CD8-positive, alpha-beta memory T cell (primary cell): ENCODE data around the gene HPN. TPM values are rescaled to one million over a fixed set of nuclear protein-coding genes. Genes with fewer than 3 reads are reported as not detected.

Experiments
- CTCF ChIA-PET: fragments of 350-600 bp; sonication (Branson Sonifier 250); formaldehyde crosslinking; loops from one replicate; lab custom pipeline; 2021; ENCODE audit warnings: antibody characterized with exemption; lab: Charles Lee
- POLR2A ChIA-PET: fragments of 350-600 bp; sonication (Branson Sonifier 250); formaldehyde crosslinking; loops from one replicate; lab custom pipeline; 2021; ENCODE audit warnings: antibody characterized with exemption; lab: Charles Lee
- DNase-seq, 5 donors: peaks; one replicate each; pipeline versions ENCODE4 v3.0.0 to v3.0.0-alpha.2; 2020 to 2022; ENCODE audit warnings: mixed read lengths in 1 of 5
- H3K27ac ChIP-seq: one replicate; pipeline ENCODE4 v1.7.0; 2013; ENCODE audit warnings: low read depth, mild to moderate bottlenecking, low read length, moderate library complexity
- H3K27me3 ChIP-seq: 2 replicates; pipeline ENCODE4 v1.7.0; 2013; ENCODE audit warnings: low read length, mild to moderate bottlenecking; ENCODE audit not compliant: insufficient read depth, poor library complexity, severe bottlenecking
- H3K36me3 ChIP-seq: 2 replicates; pipeline ENCODE4 v1.7.0; 2013; ENCODE audit warnings: mild to moderate bottlenecking, low read length, moderate library complexity; ENCODE audit not compliant: insufficient read depth
- H3K4me1 ChIP-seq: 2 replicates; pipeline ENCODE4 v1.7.0; 2013; ENCODE audit warnings: mild to moderate bottlenecking, low read length, moderate library complexity; ENCODE audit not compliant: insufficient read depth
- H3K4me3 ChIP-seq: 2 replicates; pipeline ENCODE4 v1.7.0; 2013; ENCODE audit warnings: mild to moderate bottlenecking, low read length
- H3K9me3 ChIP-seq: 2 replicates; pipeline ENCODE4 v1.7.0; 2013; ENCODE audit warnings: mild to moderate bottlenecking, low read length
- H3K27ac Mint-ChIP-seq, 8 donors: one replicate each; pipeline ENCODE4 v1.8.0; 2020 to 2021; ENCODE audit warnings: mixed read lengths in 8 of 8, mild to moderate bottlenecking in 6 of 8, inconsistent platforms in 3 of 8, moderate library complexity in 3 of 8
- H3K27me3 Mint-ChIP-seq, 2 donors: one replicate each; pipeline ENCODE4 v1.8.0; 2020 to 2021; ENCODE audit warnings: mixed read lengths in 2 of 2, mild to moderate bottlenecking in 1 of 2, moderate library complexity in 1 of 2
- H3K36me3 Mint-ChIP-seq, 3 donors: one replicate each; pipeline ENCODE4 v1.8.0; 2020 to 2021; ENCODE audit warnings: mixed read lengths in 3 of 3, inconsistent platforms in 1 of 3, mild to moderate bottlenecking in 1 of 3
- H3K4me1 Mint-ChIP-seq, 3 donors: one replicate each; pipeline ENCODE4 v1.8.0; 2020 to 2021; ENCODE audit warnings: mixed read lengths in 3 of 3, inconsistent platforms in 1 of 3, mild to moderate bottlenecking in 1 of 3
- H3K4me3 Mint-ChIP-seq, 7 donors: one replicate each; pipeline ENCODE4 v1.8.0; 2020 to 2021; ENCODE audit warnings: mixed read lengths in 7 of 7, mild to moderate bottlenecking in 6 of 7, moderate library complexity in 4 of 7, inconsistent platforms in 2 of 7
- H3K9me3 Mint-ChIP-seq, 5 donors: one replicate each; pipeline ENCODE4 v1.8.0; 2020 to 2022; ENCODE audit warnings: mixed read lengths in 5 of 5, mild to moderate bottlenecking in 3 of 5, moderate library complexity in 2 of 5, inconsistent platforms in 1 of 5
- polyA plus RNA-seq: library from polyadenylated mRNA; unstranded; fragments of 300-500 nt; fragmentation: Illumina TruSeq; gene quantifications from one replicate; pipeline ENCODE4 v1.2.3, GENCODE V29; 2021
- total RNA-seq, 2 experiments: library from RNA; stranded (reverse); gene quantifications; one replicate each; pipeline ENCODE4 v1.2.3, GENCODE V29; 2021

HPN gene
- total and polyA plus RNA-seq, 3 experiments from 2014 or later: 0.53 TPM; not detected in 2

DNA sequence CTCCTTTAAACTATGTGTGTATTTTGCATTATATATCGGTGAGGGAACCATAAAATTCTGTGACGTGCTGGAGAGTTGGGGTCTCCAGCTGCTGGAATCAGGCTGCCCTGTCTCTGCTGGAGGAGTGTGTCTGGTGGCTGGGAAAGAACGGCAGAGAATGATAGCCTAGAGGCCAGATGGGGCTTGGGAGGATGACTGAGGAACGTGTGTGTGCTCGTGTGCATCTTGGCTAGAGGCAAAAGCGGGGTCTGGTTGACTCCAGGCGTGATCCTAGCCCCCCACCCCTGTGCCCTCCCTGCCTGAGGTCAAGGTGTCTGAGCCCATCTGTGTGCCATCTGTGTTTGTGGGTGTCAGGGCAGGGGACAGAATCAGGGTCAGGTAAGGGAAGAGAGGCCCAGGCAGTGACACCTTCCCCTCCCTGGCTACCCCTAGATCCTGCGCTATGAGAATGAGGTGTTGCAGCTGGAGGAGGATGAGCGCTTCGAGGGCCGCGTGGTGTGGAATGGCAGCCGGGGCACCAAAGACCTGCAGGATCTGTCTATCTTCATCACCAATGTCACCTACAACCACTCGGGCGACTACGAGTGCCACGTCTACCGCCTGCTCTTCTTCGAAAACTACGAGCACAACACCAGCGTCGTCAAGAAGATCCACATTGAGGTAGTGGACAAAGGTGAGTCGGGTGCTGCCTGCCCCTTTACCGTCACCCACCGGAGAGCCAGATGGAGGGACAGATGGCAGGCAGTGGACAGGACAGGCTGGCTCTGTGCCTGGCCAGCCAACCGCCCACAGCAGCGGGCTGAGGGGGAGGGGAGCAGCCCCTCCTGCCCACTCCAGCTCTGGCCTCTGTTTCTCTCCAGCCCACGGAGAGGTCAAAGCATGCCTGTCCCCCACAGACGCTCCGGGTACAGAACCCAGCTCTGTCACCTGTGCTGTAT, 8.2 kb upstream of the HPN start:
- ChIA-PET POLR2A (no interaction called here), CTCF (interaction anchor here (0.7 to 1.3 kb wide), 2 partner anchors 11 kb away, joined by 3 to 4 read pairs; no protein-coding TSS in a partner anchor)
- Mint-ChIP-seq H3K9me3 (no peaks in the 10 kb centered on the region), H3K27ac (peak overlapping the region in 1 of 8 donors; percentile 18), H3K36me3 (no peaks in the 10 kb centered on the region), H3K4me1 (peaks cover 8 to 16% (median 10%) of the 10 kb centered on the region in 3 donors), H3K27me3 (peaks cover 8 to 9% of the 10 kb centered on the region in 2 donors), H3K4me3 (peak overlapping the region in 2 of 7 donors; percentile 58 to 83)
- no peaks in the 10 kb centered on the region for H3K9me3 ChIP-seq
- peaks cover 3% of the 10 kb centered on the region for H3K27me3 ChIP-seq
- no peak for DNase-seq
- H3K36me3 ChIP-seq: no peaks in the 10 kb centered on the region
- no peak overlapping the region for H3K4me3 ChIP-seq
- peaks cover 6% of the 10 kb centered on the region for H3K4me1 ChIP-seq
- no peak overlapping the region for H3K27ac ChIP-seq

DNA sequence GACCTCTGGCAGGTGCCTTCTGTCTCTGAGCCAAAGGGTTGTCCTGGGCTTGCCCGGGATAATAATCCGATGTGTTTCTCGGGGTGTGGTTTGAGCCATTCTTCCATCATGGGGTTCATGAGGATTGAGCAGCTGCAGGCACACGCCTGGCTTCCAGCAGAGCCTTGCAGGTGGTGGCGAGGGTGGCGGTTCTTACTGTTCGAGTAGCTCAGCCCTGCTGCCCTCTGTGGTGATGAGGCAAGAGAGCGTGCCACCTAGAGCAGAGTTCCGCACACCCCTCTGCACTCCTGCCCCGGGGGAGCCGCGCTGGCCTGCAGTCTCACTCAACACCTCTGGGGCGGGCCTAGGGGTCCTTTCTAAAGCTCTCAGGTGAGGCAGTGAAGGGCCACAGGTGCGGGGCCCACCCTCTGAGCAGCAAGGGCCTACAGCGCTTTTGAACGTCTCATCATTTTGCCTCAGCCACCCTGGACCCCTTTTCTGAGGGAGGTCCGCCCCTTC, 7.5 kb upstream of the HPN start:
- CTCF ChIA-PET: interaction anchor here (0.7 to 1.4 kb wide), 2 partner anchors 10 to 13 kb away, joined by 3 read pairs; no protein-coding TSS in a partner anchor
- Mint-ChIP-seq H3K9me3 (no peaks in the 10 kb centered on the region), H3K27me3 (peaks cover 8 to 9% of the 10 kb centered on the region in 2 donors)

DNA sequence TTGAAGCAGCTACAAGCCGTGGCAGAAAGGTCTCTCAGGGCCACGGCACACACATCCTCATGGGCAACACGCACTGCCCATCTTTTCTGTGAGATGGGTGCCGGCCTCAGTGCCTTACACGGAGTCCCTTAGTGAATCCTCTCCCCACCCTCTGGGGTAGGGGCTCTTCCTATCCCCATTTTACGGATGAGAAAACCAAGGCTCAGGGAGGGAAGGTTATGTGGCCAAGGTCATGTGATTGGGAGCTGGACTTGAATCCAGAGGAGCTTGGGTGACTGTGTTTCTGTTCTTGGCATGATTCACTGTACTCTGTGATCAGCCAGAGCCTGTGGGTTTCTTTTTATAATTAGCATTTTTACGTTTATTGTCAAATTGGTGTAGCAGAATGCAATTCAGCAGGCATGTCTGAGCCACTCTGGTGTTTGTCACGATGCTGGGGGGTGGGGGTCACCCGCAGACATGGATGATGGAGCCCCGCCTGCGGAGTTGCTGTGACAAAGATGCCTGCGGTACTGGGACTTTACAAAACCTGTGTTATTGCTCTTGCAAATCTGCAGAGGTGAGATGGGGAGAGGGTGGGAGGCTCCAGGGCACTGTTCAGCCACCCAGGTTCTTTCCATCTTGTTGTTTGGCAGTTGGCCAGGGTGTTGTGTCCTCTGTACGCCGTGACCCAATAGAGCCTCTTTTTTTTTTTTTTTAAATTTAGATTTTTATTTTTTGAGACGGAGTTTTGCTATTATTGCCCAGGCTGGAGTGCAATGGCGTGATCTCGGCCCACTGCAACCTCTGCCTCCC, 6.7 kb upstream of the HPN start:
- Mint-ChIP-seq H3K9me3 (no peaks in the 10 kb centered on the region), H3K27me3 (peaks cover 8% of the 10 kb centered on the region in 2 donors), H3K36me3 (no peaks in the 10 kb centered on the region), H3K4me1 (peaks cover 6 to 15% (median 6%) of the 10 kb centered on the region in 3 donors), H3K27ac (no peak overlapping the region), H3K4me3 (no peak overlapping the region)
- H3K4me3 ChIP-seq: no peak overlapping the region
- H3K27ac ChIP-seq: no peak overlapping the region
- POLR2A ChIA-PET: interaction anchor here (1.2 kb wide), 1 partner anchor 13 kb away, joined by 3 read pairs; no protein-coding TSS in a partner anchor
- no peaks in the 10 kb centered on the region for H3K9me3 ChIP-seq
- H3K36me3 ChIP-seq: no peaks in the 10 kb centered on the region
- H3K27me3 ChIP-seq: peaks cover 3% of the 10 kb centered on the region
- peaks cover 6% of the 10 kb centered on the region for H3K4me1 ChIP-seq
- no peak for DNase-seq
- CTCF ChIA-PET: interaction anchor here (1.4 kb wide), 1 partner anchor 13 kb away, joined by 3 read pairs; no protein-coding TSS in a partner anchor

More for the DNA sequence above, 7.5 kb upstream of the HPN start:
- peaks cover 3% of the 10 kb centered on the region for H3K27me3 ChIP-seq
- peaks cover 6 to 16% (median 6%) of the 10 kb centered on the region in 3 donors for H3K4me1 Mint-ChIP-seq
- no peaks in the 10 kb centered on the region for H3K36me3 ChIP-seq
- no peak overlapping the region for H3K27ac Mint-ChIP-seq
- H3K9me3 ChIP-seq: no peaks in the 10 kb centered on the region
- H3K4me3 ChIP-seq: no peak overlapping the region
- POLR2A ChIA-PET: interaction anchor here (1.2 kb wide), 1 partner anchor 12 kb away, joined by 3 read pairs; no protein-coding TSS in a partner anchor
- DNase-seq: no peak
- peaks cover 6% of the 10 kb centered on the region for H3K4me1 ChIP-seq
- H3K4me3 Mint-ChIP-seq: peak overlapping the region in 1 of 7 donors; percentile 16
- no peaks in the 10 kb centered on the region for H3K36me3 Mint-ChIP-seq
- H3K27ac ChIP-seq: no peak overlapping the region

- peak overlapping the region in 3 of 8 donors; percentile 71 to 77 (median 73) for H3K27ac Mint-ChIP-seq
- no peak overlapping the region for H3K4me3 ChIP-seq
- H3K9me3 ChIP-seq: no peaks in the 10 kb centered on the region
- ChIA-PET CTCF (interaction anchor here (1.5 kb wide), 1 partner anchor 25 kb away, joined by 5 read pairs; no protein-coding TSS in a partner anchor), POLR2A (no interaction called here)
- DNase-seq: no peak
- no peaks in the 10 kb centered on the region for H3K9me3 Mint-ChIP-seq
- H3K27me3 ChIP-seq: no peaks in the 10 kb centered on the region
- no peaks in the 10 kb centered on the region for H3K36me3 Mint-ChIP-seq
- no peaks in the 10 kb centered on the region for H3K36me3 ChIP-seq
- H3K4me3 Mint-ChIP-seq: peak overlapping the region in 1 of 7 donors; percentile 45
- H3K4me1 ChIP-seq: peaks cover 23% of the 10 kb centered on the region
- no peak overlapping the region for H3K27ac ChIP-seq
- H3K4me1 Mint-ChIP-seq: peaks cover 12 to 23% (median 13%) of the 10 kb centered on the region in 3 donors
- peaks cover 0 to 2% of the 10 kb centered on the region in 2 donors for H3K27me3 Mint-ChIP-seq
Observed at GRCh38 chr19:35037716-35038622, 3.6 kb upstream of the HPN start.

- H3K27ac Mint-ChIP-seq: peak overlapping the region in 4 of 8 donors; percentile 3 to 89 (median 42)
- no peak overlapping the region for H3K27ac ChIP-seq
Observed at GRCh38 chr19:35038623-35039512, 2.7 kb upstream of the HPN start.

GRCh38 chr19:35039881-35040825, 1.4 kb upstream of the HPN start:
- Mint-ChIP-seq H3K9me3 (no peaks in the 10 kb centered on the region), H3K4me3 (peak overlapping the region; percentile 55 to 90 (median 80)), H3K27ac (peak overlapping the region in 7 of 8 donors; percentile 6 to 87 (median 74)), H3K4me1 (peaks cover 21 to 36% (median 23%) of the 10 kb centered on the region in 3 donors), H3K36me3 (no peaks in the 10 kb centered on the region), H3K27me3 (peaks cover 2 to 5% of the 10 kb centered on the region in 2 donors)
- POLR2A ChIA-PET: no interaction called here
- Histone ChIP-seq H3K4me1 (peaks cover 31% of the 10 kb centered on the region), H3K4me3 (peak overlapping the region; percentile 56), H3K27ac (peak overlapping the region; percentile 16), H3K9me3 (no peaks in the 10 kb centered on the region), H3K36me3 (no peaks in the 10 kb centered on the region), H3K27me3 (no peaks in the 10 kb centered on the region)
- CTCF ChIA-PET: no interaction called here
- DNase-seq: peak in 1 of 5 donors; percentile 23

More at GRCh38 chr19:35038623-35039512, 2.7 kb upstream of the HPN start:
- Histone ChIP-seq H3K9me3 (no peaks in the 10 kb centered on the region), H3K4me1 (peaks cover 23% of the 10 kb centered on the region), H3K36me3 (no peaks in the 10 kb centered on the region), H3K27me3 (no peaks in the 10 kb centered on the region), H3K4me3 (no peak overlapping the region)
- H3K36me3 Mint-ChIP-seq: no peaks in the 10 kb centered on the region
- H3K4me3 Mint-ChIP-seq: peak overlapping the region in 2 of 7 donors; percentile 45 to 57
- peaks cover 12 to 25% (median 13%) of the 10 kb centered on the region in 3 donors for H3K4me1 Mint-ChIP-seq
- DNase-seq: no peak
- no peaks in the 10 kb centered on the region for H3K9me3 Mint-ChIP-seq
- H3K27me3 Mint-ChIP-seq: peaks cover 0 to 1% of the 10 kb centered on the region in 2 donors
- CTCF ChIA-PET: interaction anchor here (1.5 kb wide), 1 partner anchor 26 kb away, joined by 5 read pairs; no protein-coding TSS in a partner anchor
- POLR2A ChIA-PET: no interaction called here
